SKM-1 treated with dmso at 0.1 percent for 144 hours (cell line): ENCODE measurements around the gene SLC4A11.
A peak's percentile ranks its signal among the peaks of the same experiment; 100 is the strongest.
"Not testable (repeated sequence)": the region's sequence is repeated elsewhere in the genome, so short reads cannot be mapped to it uniquely, and the experiment has no call there.

Experiments used
- DNase-seq: peaks from one replicate; lab custom pipeline; 2025; ENCODE audit not compliant: unreplicated experiment; lab: John Stamatoyannopoulos, UW

Gene SLC4A11

GRCh38 chr20:3204124-3204794, 34.7 kb downstream of the SLC4A11 start, which contains the start of gene DDRGK1:
Gene DDRGK1 (minus strand): TSS chr20:3204682. CDS start chr20:3204627, 55 bp downstream.
- peak; percentile 28 for DNase-seq

GRCh38 chr20:3203315-3204123, 35.5 kb downstream of the SLC4A11 start:
- DNase-seq, result no peak

GRCh38 chr20:3202965-3203314, 36.0 kb downstream of the SLC4A11 start:
- DNase-seq, result no peak

GRCh38 chr20:3199976-3200755, 38.8 kb downstream of the SLC4A11 start:
- no peak for DNase-seq

- no peak for DNase-seq
These were observed 39.8 kb downstream of the SLC4A11 start for GRCh38 chr20:3199206-3199605.

- DNase-seq, result no peak
These were observed 43.3 kb downstream of the SLC4A11 start for GRCh38 chr20:3195590-3196237.

GRCh38 chr20:3194617-3195280, 44.2 kb downstream of the SLC4A11 start:
- no peak for DNase-seq

- DNase-seq, result no peak
These were observed 45.0 kb downstream of the SLC4A11 start for GRCh38 chr20:3193806-3194616.

- no peak for DNase-seq
These were observed 46.6 kb downstream of the SLC4A11 start for GRCh38 chr20:3192226-3193015.

- no peak for DNase-seq
These were observed 48.3 kb downstream of the SLC4A11 start for GRCh38 chr20:3190681-3191111.

- no peak for DNase-seq
These were observed 49.3 kb downstream of the SLC4A11 start for GRCh38 chr20:3189561-3190131.

GRCh38 chr20:3188823-3189413, 50.1 kb downstream of the SLC4A11 start:
- no peak for DNase-seq

- not testable (repeated sequence) for DNase-seq
These were observed 51.1 kb downstream of the SLC4A11 start for GRCh38 chr20:3187861-3188260.

GRCh38 chr20:3183896-3184612, 54.9 kb downstream of the SLC4A11 start:
- DNase-seq, result no peak

GRCh38 chr20:3182429-3182828, 56.6 kb downstream of the SLC4A11 start:
- DNase-seq, result not testable (repeated sequence)

- no peak for DNase-seq
These were observed 57.7 kb downstream of the SLC4A11 start for GRCh38 chr20:3181270-3181669.

GRCh38 chr20:3180319-3180718, 58.7 kb downstream of the SLC4A11 start:
- no peak for DNase-seq
